C4-2B (cell line): Measurements from ENCODE around the gene EIF4B.

ENCODE experiments used
- ZFX ChIP-seq: fragments of 450-650 bp; IDR thresholded peaks from 2 replicates; pipeline ENCODE4 v1.6.1; 2017
- TF ChIP-seq, protein P1 (sequence below): fragments of 450-650 bp; conservative IDR thresholded peaks from 2 replicates; pipeline ENCODE4 v1.5.1; 2017; ENCODE audit warnings: mild to moderate bottlenecking

- TF ChIP-seq, protein P1, sequence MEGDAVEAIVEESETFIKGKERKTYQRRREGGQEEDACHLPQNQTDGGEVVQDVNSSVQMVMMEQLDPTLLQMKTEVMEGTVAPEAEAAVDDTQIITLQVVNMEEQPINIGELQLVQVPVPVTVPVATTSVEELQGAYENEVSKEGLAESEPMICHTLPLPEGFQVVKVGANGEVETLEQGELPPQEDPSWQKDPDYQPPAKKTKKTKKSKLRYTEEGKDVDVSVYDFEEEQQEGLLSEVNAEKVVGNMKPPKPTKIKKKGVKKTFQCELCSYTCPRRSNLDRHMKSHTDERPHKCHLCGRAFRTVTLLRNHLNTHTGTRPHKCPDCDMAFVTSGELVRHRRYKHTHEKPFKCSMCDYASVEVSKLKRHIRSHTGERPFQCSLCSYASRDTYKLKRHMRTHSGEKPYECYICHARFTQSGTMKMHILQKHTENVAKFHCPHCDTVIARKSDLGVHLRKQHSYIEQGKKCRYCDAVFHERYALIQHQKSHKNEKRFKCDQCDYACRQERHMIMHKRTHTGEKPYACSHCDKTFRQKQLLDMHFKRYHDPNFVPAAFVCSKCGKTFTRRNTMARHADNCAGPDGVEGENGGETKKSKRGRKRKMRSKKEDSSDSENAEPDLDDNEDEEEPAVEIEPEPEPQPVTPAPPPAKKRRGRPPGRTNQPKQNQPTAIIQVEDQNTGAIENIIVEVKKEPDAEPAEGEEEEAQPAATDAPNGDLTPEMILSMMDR: no peak; the same call in 1 of the 2 replicates
- TF ChIP-seq ZFX: no peak
Observed at GRCh38 chr12:53051058-53051880, 45.0 kb downstream of the EIF4B start.
